ENCODE results near the gene ATP11A. TPM values are rescaled to one million over a fixed set of nuclear protein-coding genes. Genes with fewer than 3 reads are reported as not detected.
"Not testable (repeated sequence)": the region's sequence is repeated elsewhere in the genome, so short reads cannot be mapped to it uniquely, and the experiment has no call there.

ATP11A gene
- total RNA-seq, 2 experiments from 2014 or later: 42.1 to 50.7 TPM

DNA sequence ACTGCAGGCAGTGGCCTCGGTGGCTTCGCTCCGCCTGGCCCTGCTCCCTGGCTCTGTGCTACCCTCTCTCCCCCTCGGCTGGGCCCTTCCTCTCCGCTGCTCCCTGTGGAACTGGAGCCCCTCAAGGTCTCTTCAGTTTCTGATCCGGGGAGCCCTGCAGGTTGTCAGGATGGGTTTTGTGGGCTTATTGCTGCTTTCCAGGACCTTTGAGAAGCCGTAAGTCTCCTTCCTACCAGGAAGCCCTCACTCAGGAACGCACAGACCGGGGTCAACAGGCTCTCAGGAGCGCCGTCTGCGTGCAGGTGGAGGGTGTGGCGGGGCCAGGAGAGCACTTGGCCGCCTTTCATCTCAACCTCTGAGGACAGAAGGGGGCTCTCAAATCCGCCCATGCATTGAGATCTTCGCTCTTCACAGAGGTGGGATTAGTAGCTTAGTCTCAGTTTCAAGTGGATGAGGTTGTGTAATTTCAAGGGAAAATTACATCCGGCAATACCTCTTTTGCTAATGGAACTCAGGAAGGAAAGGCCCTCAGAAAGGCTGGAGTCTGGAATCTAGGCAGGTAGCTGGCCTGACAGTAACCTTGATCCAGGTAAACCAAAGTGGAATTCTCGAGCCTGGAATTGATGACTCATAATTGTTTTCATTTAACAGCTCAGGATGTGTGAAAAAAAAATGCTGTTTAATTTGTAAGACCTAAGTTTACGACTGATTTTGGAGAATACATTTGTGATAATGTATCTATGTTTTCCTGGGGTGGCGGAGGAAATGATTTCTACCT, 102.0 kb downstream of the ATP11A start:
- Mint-ChIP-seq H3K4me1 (peaks cover 15% of the 10 kb centered on the region), H3K27ac (peak overlapping the region; percentile 58), H3K4me3 (no peak overlapping the region), H3K36me3 (ENCODE audit: low read depth) (peaks cover 12% of the 10 kb centered on the region), H3K9me3 (ENCODE audit: low read depth) (no peaks in the 10 kb centered on the region), H3K27me3 (no peaks in the 10 kb centered on the region)
- ATAC-seq (no peak), DNase-seq (no peak)
- intact Hi-C loops (cut with DNase I, micrococcal nuclease): no loop called here
- ChIA-PET CTCF (interaction anchor here (0.8 kb wide), 1 partner anchor 12 kb away, joined by 3 read pairs; no protein-coding TSS in a partner anchor), POLR2A (interaction anchor here (0.5 kb wide), 1 partner anchor 31 kb away, joined by 3 read pairs; no protein-coding TSS in a partner anchor)

DNA sequence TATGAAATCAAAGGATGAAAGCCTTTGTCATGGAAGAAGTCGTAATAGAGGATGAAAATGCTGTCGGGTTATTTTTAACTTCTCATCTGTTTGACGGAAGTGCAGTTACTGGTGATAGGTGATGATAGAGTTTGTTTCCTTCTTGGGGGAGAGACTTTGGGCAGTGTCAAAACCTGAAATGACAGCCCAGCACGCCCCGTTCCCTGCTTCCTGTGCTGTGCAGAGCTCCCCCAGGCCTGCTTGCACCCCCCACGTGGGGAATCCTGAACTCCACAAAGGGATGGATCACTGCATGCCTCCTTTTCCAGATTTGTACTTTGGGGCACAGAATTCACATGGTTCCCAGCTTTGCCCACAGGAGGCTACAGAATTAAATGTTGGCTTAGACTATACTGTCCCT, 102.7 kb downstream of the ATP11A start:
- peak; percentile 42 for ATAC-seq
- H3K27me3 Mint-ChIP-seq: no peaks in the 10 kb centered on the region
- POLR2A ChIA-PET: interaction anchor here (0.5 kb wide), 1 partner anchor 32 kb away, joined by 3 read pairs; no protein-coding TSS in a partner anchor
- H3K4me3 Mint-ChIP-seq: no peak overlapping the region
- H3K9me3 Mint-ChIP-seq (ENCODE audit: low read depth): no peaks in the 10 kb centered on the region
- H3K4me1 Mint-ChIP-seq: peaks cover 15% of the 10 kb centered on the region
- intact Hi-C loops (cut with DNase I, micrococcal nuclease): no loop called here
- peak overlapping the region; percentile 58 for H3K27ac Mint-ChIP-seq
- no peak for DNase-seq
- CTCF ChIA-PET: no interaction called here
- peaks cover 12% of the 10 kb centered on the region for H3K36me3 Mint-ChIP-seq (ENCODE audit: low read depth)

DNA sequence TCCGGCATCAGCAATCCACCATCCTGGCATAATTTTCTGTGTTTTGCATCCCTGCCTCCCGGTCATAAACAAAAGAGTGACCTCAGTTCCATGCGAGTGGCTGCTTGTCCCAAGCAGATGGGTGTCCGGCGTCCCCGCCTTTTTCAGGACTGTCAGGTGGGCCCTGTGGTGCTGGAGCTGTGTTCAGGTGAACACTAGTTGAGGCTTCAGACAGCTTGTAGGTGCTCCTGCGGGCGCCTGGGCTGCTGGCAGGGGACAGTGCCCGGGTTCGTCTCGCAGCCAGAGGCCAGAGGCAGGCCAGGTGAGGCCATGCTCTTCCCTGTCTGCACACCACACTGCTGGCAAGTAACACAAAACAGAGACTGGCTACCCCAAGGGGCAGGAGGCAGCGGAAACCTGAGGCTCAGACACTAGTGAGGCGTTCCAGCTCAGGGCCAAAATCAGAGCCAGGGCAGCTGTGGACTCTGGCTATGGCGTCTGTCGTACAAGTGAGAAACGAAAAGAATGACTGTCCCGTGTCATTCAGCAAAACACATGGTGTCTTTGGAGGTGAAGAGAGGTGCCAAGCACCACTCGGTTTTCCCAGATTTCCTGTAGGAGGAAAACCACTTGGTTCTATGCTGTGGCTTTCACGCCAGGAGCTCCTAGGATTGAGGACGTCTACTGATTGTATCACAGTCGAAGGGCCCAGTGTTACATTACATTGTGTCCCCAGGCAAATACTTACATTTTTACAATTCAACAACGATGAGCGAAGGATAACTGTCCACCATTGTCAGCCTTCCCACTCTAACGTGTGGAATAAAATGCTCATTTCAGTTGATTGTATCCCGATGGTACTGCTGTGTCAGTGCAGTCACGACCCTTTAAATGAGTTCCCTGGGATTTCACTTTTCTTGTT, 104.0 kb downstream of the ATP11A start:
- peaks cover 9% of the 10 kb centered on the region for H3K36me3 Mint-ChIP-seq (ENCODE audit: low read depth)
- ChIA-PET POLR2A (no interaction called here), CTCF (interaction anchor here (0.6 kb wide), 1 partner anchor 174 kb away, joined by 3 read pairs; no protein-coding TSS in a partner anchor)
- intact Hi-C loops (cut with DNase I, micrococcal nuclease): no loop called here
- peaks cover 1% of the 10 kb centered on the region for H3K9me3 Mint-ChIP-seq (ENCODE audit: low read depth)
- ATAC-seq (no peak), DNase-seq (no peak)
- H3K4me3 Mint-ChIP-seq: no peak overlapping the region
- no peak overlapping the region for H3K27ac Mint-ChIP-seq
- H3K27me3 Mint-ChIP-seq: no peaks in the 10 kb centered on the region
- peaks cover 15% of the 10 kb centered on the region for H3K4me1 Mint-ChIP-seq

DNA sequence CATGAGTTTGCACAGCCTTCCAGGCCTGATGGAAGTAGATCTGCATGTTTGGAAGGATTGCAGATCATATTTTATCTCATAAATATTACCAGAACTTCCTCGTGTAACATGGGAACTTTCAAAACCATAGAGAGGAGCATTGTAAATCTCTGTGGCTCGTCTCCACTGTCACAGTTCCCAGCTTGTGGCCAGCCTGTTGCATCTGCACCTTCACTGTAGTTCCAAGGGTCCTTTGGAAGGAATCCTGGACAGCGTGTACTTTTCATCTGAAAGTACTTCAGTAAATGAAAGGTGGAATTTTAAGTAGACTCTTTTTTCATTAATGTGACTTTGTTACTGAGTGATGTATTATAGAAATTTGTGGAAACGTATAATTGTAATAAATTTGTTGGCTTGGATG, 105.4 kb downstream of the ATP11A start:
- Mint-ChIP-seq H3K4me3 (no peak overlapping the region), H3K9me3 (ENCODE audit: low read depth) (peaks cover 5% of the 10 kb centered on the region), H3K27ac (no peak overlapping the region), H3K36me3 (ENCODE audit: low read depth) (peaks cover 18% of the 10 kb centered on the region), H3K27me3 (no peaks in the 10 kb centered on the region), H3K4me1 (peaks cover 15% of the 10 kb centered on the region)
- ChIA-PET CTCF (interaction anchor here (0.5 kb wide), 1 partner anchor 98 kb away, joined by 3 read pairs; no protein-coding TSS in a partner anchor), POLR2A (no interaction called here)
- ATAC-seq (no peak), DNase-seq (no peak)
- intact Hi-C loops (cut with DNase I, micrococcal nuclease): no loop called here

DNA sequence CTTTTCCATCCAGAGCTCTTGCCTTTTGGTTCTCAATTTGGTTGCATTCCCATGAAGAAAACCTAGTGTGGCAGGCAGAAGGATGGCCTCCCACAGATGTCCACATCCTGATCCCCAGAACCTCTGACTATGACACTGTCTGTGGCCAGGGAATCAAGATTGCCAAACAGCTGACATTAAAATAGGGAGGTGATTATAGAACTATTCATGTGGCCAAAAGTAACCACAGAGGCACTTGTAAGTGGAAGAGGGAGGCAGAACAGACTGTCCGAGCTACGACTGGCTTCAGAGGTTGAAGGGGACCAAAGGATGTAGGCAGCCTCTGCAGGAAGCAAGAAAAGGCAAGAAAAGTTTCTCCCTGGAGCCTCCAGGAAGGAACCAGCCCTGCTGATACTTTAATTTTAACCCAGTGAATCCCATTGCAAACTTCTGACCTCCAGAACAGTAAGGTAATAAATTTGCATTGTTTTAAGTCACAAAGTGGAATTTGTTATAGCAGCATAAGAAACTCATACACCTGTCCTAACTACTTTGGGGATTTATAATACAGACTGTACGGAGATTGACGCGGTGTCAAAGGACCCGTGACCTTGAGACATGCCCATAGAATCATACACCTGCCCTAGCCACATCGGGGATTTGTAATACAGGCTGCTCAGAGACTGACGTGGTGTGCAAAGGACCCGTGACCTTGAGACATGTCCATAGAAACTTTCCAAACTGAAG, 106.5 kb downstream of the ATP11A start:
- POLR2A ChIA-PET: no interaction called here
- no peak overlapping the region for H3K4me3 Mint-ChIP-seq
- H3K9me3 Mint-ChIP-seq (ENCODE audit: low read depth): peaks cover 5% of the 10 kb centered on the region
- H3K27ac Mint-ChIP-seq: no peak overlapping the region
- CTCF ChIA-PET: no interaction called here
- no peaks in the 10 kb centered on the region for H3K27me3 Mint-ChIP-seq
- intact Hi-C loops (cut with DNase I, micrococcal nuclease): no loop called here
- DNase-seq (no peak), ATAC-seq (no peak)
- H3K36me3 Mint-ChIP-seq (ENCODE audit: low read depth): peaks cover 18% of the 10 kb centered on the region
- H3K4me1 Mint-ChIP-seq: peaks cover 11% of the 10 kb centered on the region

DNA sequence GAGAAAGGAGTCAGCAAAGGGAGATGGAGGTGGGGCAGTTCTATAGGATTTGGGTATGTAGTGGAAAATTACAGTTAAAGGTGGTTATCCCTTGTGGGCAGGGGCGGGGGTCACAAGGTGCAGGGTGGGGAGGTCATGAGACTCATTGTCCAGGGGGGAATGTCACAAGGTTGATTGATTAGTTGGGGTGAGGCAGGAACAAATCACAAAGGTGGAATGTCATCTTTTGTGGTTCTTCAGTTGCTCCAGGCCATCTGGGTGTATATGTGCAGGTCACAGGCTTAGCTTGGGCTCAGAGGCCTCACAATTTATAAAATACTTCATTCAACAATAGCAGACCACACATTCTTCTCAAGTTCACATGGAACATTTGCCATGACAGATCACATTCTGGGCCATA, 109.6 kb downstream of the ATP11A start:
- POLR2A ChIA-PET: no interaction called here
- no peak overlapping the region for H3K27ac Mint-ChIP-seq
- peaks cover 12% of the 10 kb centered on the region for H3K4me1 Mint-ChIP-seq
- CTCF ChIA-PET: no interaction called here
- peaks cover 5% of the 10 kb centered on the region for H3K9me3 Mint-ChIP-seq (ENCODE audit: low read depth)
- intact Hi-C loops (cut with DNase I, micrococcal nuclease): no loop called here
- H3K4me3 Mint-ChIP-seq: no peak overlapping the region
- DNase-seq: no peak
- H3K27me3 Mint-ChIP-seq: no peaks in the 10 kb centered on the region
- no peak for ATAC-seq
- H3K36me3 Mint-ChIP-seq (ENCODE audit: low read depth): peaks cover 18% of the 10 kb centered on the region

DNA sequence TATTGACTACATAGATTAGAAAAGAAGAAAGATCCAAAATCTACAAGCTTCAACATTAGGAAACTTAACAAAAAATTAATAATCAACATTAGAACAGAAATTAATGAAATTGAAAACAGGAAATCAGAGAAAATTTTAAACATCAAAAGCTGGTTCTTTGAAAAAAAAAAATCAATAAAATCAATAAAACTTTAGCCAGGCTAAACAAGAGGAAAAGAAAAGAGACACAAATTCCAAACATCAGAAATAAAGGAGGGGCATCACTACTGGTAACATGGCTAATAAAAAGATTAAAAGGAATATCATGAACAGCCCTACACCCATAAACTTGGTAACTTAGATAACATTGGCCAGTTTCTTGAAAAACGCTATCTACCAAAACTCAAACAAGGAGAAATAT, 110.2 kb downstream of the ATP11A start:
- no peak for DNase-seq
- Mint-ChIP-seq H3K9me3 (ENCODE audit: low read depth) (peaks cover 5% of the 10 kb centered on the region), H3K4me3 (no peak overlapping the region), H3K36me3 (ENCODE audit: low read depth) (peaks cover 18% of the 10 kb centered on the region), H3K27me3 (no peaks in the 10 kb centered on the region), H3K4me1 (peaks cover 12% of the 10 kb centered on the region), H3K27ac (no peak overlapping the region)
- ChIA-PET POLR2A (no interaction called here), CTCF (no interaction called here)
- intact Hi-C loops (cut with DNase I, micrococcal nuclease): no loop called here
- no peak for ATAC-seq

DNA sequence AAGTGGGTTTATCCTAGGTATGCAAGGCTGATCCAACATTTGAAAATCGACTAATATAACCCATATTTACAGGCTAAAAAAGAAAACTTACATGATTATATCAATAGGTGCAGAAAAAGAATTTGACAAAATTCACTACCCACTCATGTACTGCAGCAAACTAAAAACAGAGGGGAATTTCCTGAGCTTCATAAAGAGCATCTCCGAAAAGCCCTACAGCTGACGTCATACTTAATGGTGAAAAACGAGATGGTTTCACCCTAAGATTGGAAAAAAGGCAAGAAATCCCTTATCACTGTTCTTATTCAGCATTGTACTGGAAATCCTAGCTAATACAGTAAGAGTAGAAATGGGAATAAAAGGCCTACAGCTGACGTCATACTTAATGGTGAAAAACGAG, 111.0 kb downstream of the ATP11A start:
- POLR2A ChIA-PET; H3K4me3 Mint-ChIP-seq; ATAC-seq; CTCF ChIA-PET; H3K27ac Mint-ChIP-seq; DNase-seq; intact Hi-C loops (cut with DNase I, micrococcal nuclease); H3K9me3 Mint-ChIP-seq (ENCODE audit: low read depth); H3K27me3 Mint-ChIP-seq: not testable (repeated sequence)
- peaks cover 12% of the 10 kb centered on the region for H3K4me1 Mint-ChIP-seq
- peaks cover 17% of the 10 kb centered on the region for H3K36me3 Mint-ChIP-seq (ENCODE audit: low read depth)

DNA sequence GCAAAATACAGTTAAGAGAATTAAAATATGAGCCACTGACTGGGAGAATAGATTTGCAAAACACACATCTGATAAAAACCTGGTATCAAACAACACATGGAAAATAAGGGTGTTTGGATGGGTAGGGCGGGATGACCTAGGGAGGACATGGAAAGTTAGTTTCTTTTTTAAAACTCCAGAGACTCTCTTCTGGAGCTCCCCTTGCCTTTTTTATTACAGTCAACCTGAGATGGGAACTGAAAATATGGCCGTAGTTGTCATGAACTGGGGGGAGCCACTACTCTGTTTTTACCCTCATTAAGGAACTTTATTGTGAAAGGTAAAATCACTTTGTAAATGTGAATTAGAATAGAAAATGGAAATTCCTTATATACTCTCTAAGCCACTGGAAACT, 113.0 kb downstream of the ATP11A start:
- intact Hi-C loops (cut with DNase I, micrococcal nuclease): no loop called here
- no peak for DNase-seq
- no peak overlapping the region for H3K4me3 Mint-ChIP-seq
- no peak for ATAC-seq
- H3K36me3 Mint-ChIP-seq (ENCODE audit: low read depth): peaks cover 27% of the 10 kb centered on the region
- H3K27me3 Mint-ChIP-seq: no peaks in the 10 kb centered on the region
- peaks cover 12% of the 10 kb centered on the region for H3K4me1 Mint-ChIP-seq
- POLR2A ChIA-PET: no interaction called here
- peak overlapping the region; percentile 44 for H3K27ac Mint-ChIP-seq
- peaks cover 5% of the 10 kb centered on the region for H3K9me3 Mint-ChIP-seq (ENCODE audit: low read depth)
- CTCF ChIA-PET: interaction anchor here (0.8 kb wide), 2 partner anchors 11 to 283 kb away, joined by 3 read pairs; no protein-coding TSS in a partner anchor

DNA sequence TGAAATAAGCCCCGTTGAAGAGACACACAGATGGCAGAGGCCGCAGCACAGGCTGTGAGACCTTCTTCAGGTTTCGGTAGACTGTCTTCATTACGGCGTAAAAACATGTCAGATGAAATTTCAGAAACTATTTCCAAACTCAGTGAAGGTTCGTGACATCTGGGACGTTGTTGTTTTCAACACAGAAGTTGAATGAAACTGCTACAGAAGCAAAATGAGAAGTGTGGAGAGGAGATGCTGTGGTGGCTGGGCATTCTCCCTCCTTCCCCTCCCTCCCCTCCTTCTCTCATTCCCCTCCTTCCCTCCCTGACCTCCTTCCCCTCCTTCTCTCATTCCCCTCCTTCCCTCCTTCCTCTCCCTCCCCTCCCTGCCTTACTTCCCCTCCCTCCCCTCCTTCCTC, 113.6 kb downstream of the ATP11A start:
- peaks cover 28% of the 10 kb centered on the region for H3K36me3 Mint-ChIP-seq (ENCODE audit: low read depth)
- peaks cover 12% of the 10 kb centered on the region for H3K4me1 Mint-ChIP-seq
- no peak for ATAC-seq
- H3K9me3 Mint-ChIP-seq (ENCODE audit: low read depth): peaks cover 5% of the 10 kb centered on the region
- no peak for DNase-seq
- H3K27ac Mint-ChIP-seq: no peak overlapping the region
- ChIA-PET CTCF (no interaction called here), POLR2A (no interaction called here)
- H3K4me3 Mint-ChIP-seq: no peak overlapping the region
- no peaks in the 10 kb centered on the region for H3K27me3 Mint-ChIP-seq
- intact Hi-C loops (cut with DNase I, micrococcal nuclease): no loop called here

DNA sequence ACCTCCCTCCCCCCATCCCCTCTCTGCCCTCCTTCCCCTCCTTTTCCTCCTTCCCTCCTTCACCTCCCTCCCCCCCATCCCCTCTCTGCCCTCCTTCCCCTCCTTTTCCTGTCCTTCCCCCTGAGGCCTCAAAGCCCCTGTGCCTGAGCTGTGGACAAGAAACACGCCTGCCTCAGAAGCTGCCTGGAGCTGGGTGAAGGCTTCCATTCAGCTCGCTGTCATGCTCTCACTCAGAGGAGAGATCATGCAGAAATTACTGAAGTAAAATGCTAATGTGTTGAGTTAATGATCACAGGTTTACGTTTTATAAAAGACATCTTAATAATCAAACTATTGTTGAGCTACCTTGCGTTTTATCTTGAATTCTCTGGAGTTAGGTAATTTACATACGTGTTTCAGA, 114.5 kb downstream of the ATP11A start:
- Mint-ChIP-seq H3K27ac (no peak overlapping the region), H3K27me3 (no peaks in the 10 kb centered on the region), H3K4me3 (no peak overlapping the region), H3K4me1 (peaks cover 12% of the 10 kb centered on the region), H3K9me3 (ENCODE audit: low read depth) (no peaks in the 10 kb centered on the region), H3K36me3 (ENCODE audit: low read depth) (peaks cover 21% of the 10 kb centered on the region)
- no peak for DNase-seq
- ChIA-PET POLR2A (no interaction called here), CTCF (interaction anchor here (0.9 kb wide), 1 partner anchor 13 kb away, joined by 3 read pairs; no protein-coding TSS in a partner anchor)
- ATAC-seq: no peak
- intact Hi-C loops (cut with DNase I, micrococcal nuclease): no loop called here

Data from activated CD4-positive, alpha-beta T cell treated with anti-CD3 and anti-CD28 coated beads for 36 hours (primary cell).